ENCODE results near the gene PER1. TPM values are rescaled to one million over a fixed set of nuclear protein-coding genes. Genes with fewer than 3 reads are reported as not detected.
A peak's percentile ranks its signal among the peaks of the same experiment; 100 is the strongest.

Gene PER1
- total RNA-seq (2014; rRNA removed; shearing (Covaris generic)) = 7.7 and 9.7 TPM in 2 replicates
- 10.9 and 11.0 TPM in 2 replicates for polyA plus RNA-seq (2015; cell fraction: cytosol; rRNA removed)
- 30.2 and 41.5 TPM in 2 replicates for polyA plus RNA-seq (2015; cell fraction: nucleus; rRNA removed)

GRCh38 chr17:8152112-8152775, at the start of gene PER1:
Gene PER1 (minus strand): TSS chr17:8152404. CDS start chr17:8150706, 1,698 bp downstream.
- peak; percentile 98 for DNase-seq (ENCODE audit: low read depth, low spot score)
- in situ Hi-C loops (cut with HindIII; ENCODE audit: low pct_unique_long_range_greater_than_20kb, low sequenced_read_pairs) = no loop called here

- in situ Hi-C loops (cut with HindIII; ENCODE audit: low pct_unique_long_range_greater_than_20kb, low sequenced_read_pairs) = no loop called here
- peak; percentile 97 for DNase-seq (ENCODE audit: low read depth, low spot score)
Observed at GRCh38 chr17:8192070-8192815, 40.0 kb upstream of the PER1 start.

GRCh38 chr17:8190506-8190905, 38.3 kb upstream of the PER1 start:
- DNase-seq (ENCODE audit: low read depth, low spot score) = no peak
- in situ Hi-C loops (cut with HindIII; ENCODE audit: low pct_unique_long_range_greater_than_20kb, low sequenced_read_pairs) = no loop called here

- peak; percentile 99 for DNase-seq (ENCODE audit: low read depth, low spot score)
- in situ Hi-C loops (cut with HindIII; ENCODE audit: low pct_unique_long_range_greater_than_20kb, low sequenced_read_pairs) = no loop called here
Observed at GRCh38 chr17:8189711-8190477, 37.7 kb upstream of the PER1 start, which contains the start of gene BORCS6. Gene BORCS6 (minus strand): TSS chr17:8190180. CDS start chr17:8190140, 40 bp downstream.

- DNase-seq (ENCODE audit: low read depth, low spot score) = no peak
- in situ Hi-C loops (cut with HindIII; ENCODE audit: low pct_unique_long_range_greater_than_20kb, low sequenced_read_pairs) = no loop called here
Observed at GRCh38 chr17:8189041-8189710, 37.0 kb upstream of the PER1 start.

- no peak for DNase-seq (ENCODE audit: low read depth, low spot score)
- in situ Hi-C loops (cut with HindIII; ENCODE audit: low pct_unique_long_range_greater_than_20kb, low sequenced_read_pairs) = no loop called here
Observed at GRCh38 chr17:8188263-8188839, 36.1 kb upstream of the PER1 start.

- in situ Hi-C loops (cut with HindIII; ENCODE audit: low pct_unique_long_range_greater_than_20kb, low sequenced_read_pairs) = no loop called here
- peak; percentile 100 for DNase-seq (ENCODE audit: low read depth, low spot score)
Observed at GRCh38 chr17:8187517-8188262, 35.5 kb upstream of the PER1 start.

- DNase-seq (ENCODE audit: low read depth, low spot score) = peak; percentile 97
- in situ Hi-C loops (cut with HindIII; ENCODE audit: low pct_unique_long_range_greater_than_20kb, low sequenced_read_pairs) = no loop called here
Observed at GRCh38 chr17:8186787-8187516, 34.7 kb upstream of the PER1 start.

GRCh38 chr17:8186446-8186786, 34.2 kb upstream of the PER1 start:
- no peak for DNase-seq (ENCODE audit: low read depth, low spot score)
- in situ Hi-C loops (cut with HindIII; ENCODE audit: low pct_unique_long_range_greater_than_20kb, low sequenced_read_pairs) = no loop called here

- DNase-seq (ENCODE audit: low read depth, low spot score) = peak; percentile 84
- in situ Hi-C loops (cut with HindIII; ENCODE audit: low pct_unique_long_range_greater_than_20kb, low sequenced_read_pairs) = no loop called here
Observed at GRCh38 chr17:8185582-8186445, 33.6 kb upstream of the PER1 start.

GRCh38 chr17:8176998-8177731, 25.0 kb upstream of the PER1 start:
- in situ Hi-C loops (cut with HindIII; ENCODE audit: low pct_unique_long_range_greater_than_20kb, low sequenced_read_pairs) = no loop called here
- DNase-seq (ENCODE audit: low read depth, low spot score) = no peak

- in situ Hi-C loops (cut with HindIII; ENCODE audit: low pct_unique_long_range_greater_than_20kb, low sequenced_read_pairs) = no loop called here
- DNase-seq (ENCODE audit: low read depth, low spot score) = peak; percentile 89
Observed at GRCh38 chr17:8176197-8176940, 24.2 kb upstream of the PER1 start, which contains the start of gene TMEM107. Gene TMEM107 (minus strand): TSS chr17:8176380. CDS start chr17:8176286, 94 bp downstream.

GRCh38 chr17:8175795-8176196, 23.6 kb upstream of the PER1 start:
- in situ Hi-C loops (cut with HindIII; ENCODE audit: low pct_unique_long_range_greater_than_20kb, low sequenced_read_pairs) = no loop called here
- DNase-seq (ENCODE audit: low read depth, low spot score) = no peak

GRCh38 chr17:8173871-8174322, 21.7 kb upstream of the PER1 start:
- in situ Hi-C loops (cut with HindIII; ENCODE audit: low pct_unique_long_range_greater_than_20kb, low sequenced_read_pairs) = no loop called here
- DNase-seq (ENCODE audit: low read depth, low spot score) = no peak
